Heart left ventricle (tissue), 16 donors: Measurements from ENCODE around the gene TUBG2. TPM values are rescaled to one million over a fixed set of nuclear protein-coding genes. Genes with fewer than 3 reads are reported as not detected.
A peak's percentile ranks its signal among the peaks of the same experiment; 100 is the strongest.

Experiments used
- ATAC-seq, 4 donors: fragments of 200-7000 bp; cut with Tn5 transposase; one replicate each; pipeline ENCODE4 v1.9.1; 2020 to 2022; ENCODE audit warnings: moderate library complexity in 4 of 4, mild to moderate bottlenecking in 3 of 4, moderate number of reproducible peaks in 1 of 4
- DNase-seq, 5 donors: peaks; one replicate each; pipeline ENCODE4 v3.0.0-alpha.2; 2020
- H3K27ac ChIP-seq, 12 donors: fragments of 200-600 bp; sonication (generic) in 4 of 12; one replicate each; pipeline versions ENCODE4 v1.5.0 to v1.8.0; 2016 to 2022; ENCODE audit warnings: mild to moderate bottlenecking in 2 of 12
- H3K27me3 ChIP-seq, 9 donors: fragments of 200-600 bp; sonication (generic) in 2 of 9; one replicate each; pipeline versions ENCODE4 v1.5.1 to v1.8.0; 2016 to 2022; ENCODE audit warnings: mild to moderate bottlenecking in 3 of 9
- H3K36me3 ChIP-seq, 9 donors: fragments of 200-600 bp; sonication (generic) in 2 of 9; one replicate each; pipeline versions ENCODE4 v1.5.0 to v1.8.0; 2018 to 2022; ENCODE audit warnings: mild to moderate bottlenecking in 2 of 9
- H3K4me1 ChIP-seq, 12 donors: fragments of 200-600 bp; sonication (generic) in 4 of 12; one replicate each; pipeline versions ENCODE4 v1.5.0 to v1.8.0; 2016 to 2022; ENCODE audit warnings: mild to moderate bottlenecking in 3 of 12
- H3K4me3 ChIP-seq, 12 donors: fragments of 200-600 bp; sonication (generic) in 4 of 12; one replicate each; pipeline versions ENCODE4 v1.5.0 to v1.8.0; 2017 to 2022; ENCODE audit warnings: mild to moderate bottlenecking in 9 of 12, moderate library complexity in 4 of 12
- H3K9me3 ChIP-seq, 12 donors: fragments of 200-600 bp; sonication (generic) in 4 of 12; one replicate each; pipeline versions ENCODE4 v1.5.0 to v1.8.0; 2016 to 2022; ENCODE audit warnings: mild to moderate bottlenecking in 1 of 12
- CTCF ChIP-seq, 12 donors: fragments of 200-600 bp; sonication (generic) in 4 of 12; IDR thresholded peaks; one replicate each; pipeline versions ENCODE4 v1.5.0 to v1.8.0; 2018 to 2022; ENCODE audit warnings: antibody characterized with exemption in 12 of 12, mild to moderate bottlenecking in 5 of 12
- POLR2A ChIP-seq, 2 donors: fragments of 450-650 bp; IDR thresholded peaks; one replicate each; pipeline ENCODE4 v1.6.1; 2017; ENCODE audit warnings: antibody characterized with exemption in 2 of 2, mild to moderate bottlenecking in 2 of 2, moderate library complexity in 2 of 2
- WGBS, 4 donors: extraction: QIAGEN DNeasy Blood & Tissue Kit in 2 of 4; methylation state at CpG; one replicate each; pipeline versions ENCODE4 v1.1.5 to v1.1.7; 2013 to 2018; 5-methylcytosine and 5-hydroxymethylcytosine counted together
- intact Hi-C, 10 donors: fragments of 100-400 bp; cut with DNase I; formaldehyde crosslinking; loops; one replicate each; pipeline versions ENCODE4 v1.11.1 to v1.14.2; 2022
- polyA plus RNA-seq, 2 donors: library from polyadenylated mRNA; stranded (reverse); fragments of 200-250 nt; gene quantifications; one replicate each; pipeline ENCODE4 v1.2.3, GENCODE V29; 2013
- total RNA-seq, 9 donors: library from RNA; depleted of rRNA in 2 of 9; stranded (reverse); fragments of >200 nt in 2 of 9; fragmentation: NEBNext Ultra II Directional in 3 of 9; extraction: Animal tissue kit (Norgen Biotek cat#: 25700) in 3 of 9; gene quantifications; one replicate each; pipeline versions ENCODE4 v1.1.0 to v1.2.4, GENCODE V29; 2016 to 2023
- donor health status: ischemic (EF 13 %, LVEDD 7.1; RV severe dilation, severe dysfunction).
- donor health status: healthy with polysubstance abuse.
- donor health status: DM: no; HTN: yes; CAD: no.
- donor health status: DM: no; HTN: no; CAD: no.
- donor health status: ischemic (EF 25% LVEDD 6.9; RV normal size, moderate dysfunction).
- donor health status: ischemic (EF 25% LVEDD 5.7; RV mildly dilated, moderate dysfunction).
- donor health status: healthy.
- donor health status: DM: yes; HTN: yes; CAD: no.
- donor health status: ischemic (EF 35%, LVEDD 5.7; RV mildly dilated, moderate dysfunction).
- donor health status: nonischemic (EF 11% LVEDD 7.7; RV severe dilation, severe dysfunction).
- donor health status: DM: yes; HTN: yes; CAD: no.
- donor health status: PGD.
- donor health status: ischemic (EF 29% LVEDD 5.4; RV normal size, mild dysfunction).
- donor health status: nonischemic (EF 23%, LVEDD 6.1; RV moderate dilation, normal function).

Gene TUBG2
- total and polyA plus RNA-seq, 11 donors, result 8.6 to 28.2 (median 15.3) TPM

- no peaks in the 10 kb centered on the region for H3K36me3 ChIP-seq
- no peak for ATAC-seq
- no peak for DNase-seq
- 85 to 89% (median 87%) methylated on average over 5 of the region's 5 CpGs for WGBS, 4 donors
- H3K9me3 ChIP-seq, result no peaks in the 10 kb centered on the region
- H3K27ac ChIP-seq, result no peak overlapping the region
- no peak for TF ChIP-seq POLR2A (IDR thresholded peaks at IDR 0.05)
- no peaks in the 10 kb centered on the region for H3K4me1 ChIP-seq
- no peak overlapping the region for H3K4me3 ChIP-seq
- no peaks in the 10 kb centered on the region for H3K27me3 ChIP-seq
- intact Hi-C loops, result no loop called here
These were observed 11.3 kb upstream of the TUBG2 start for GRCh38 chr17:42647778-42648177.

- H3K9me3 ChIP-seq, result no peaks in the 10 kb centered on the region
- peaks cover 0 to 17% (median 10%) of the 10 kb centered on the region in 12 donors for H3K4me1 ChIP-seq
- WGBS, 4 donors, result 74 to 86% (median 82%) methylated on average over 4 of the region's 4 CpGs
- DNase-seq (no peak), ATAC-seq (no peak)
- TF ChIP-seq CTCF (IDR thresholded peaks at IDR 0.05) (no peak), POLR2A (IDR thresholded peaks at IDR 0.05) (no peak)
- H3K36me3 ChIP-seq, result no peaks in the 10 kb centered on the region
- no peak overlapping the region for H3K4me3 ChIP-seq
- H3K27ac ChIP-seq, result no peak overlapping the region
- intact Hi-C loops, result loop anchor here in 3 of 10 donors (5.0 kb wide), 2 partner anchors 34 to 39 kb away; no protein-coding TSS in a partner anchor
- peaks cover 0 to 8% (median 0%) of the 10 kb centered on the region in 9 donors for H3K27me3 ChIP-seq
These were observed 7.7 kb upstream of the TUBG2 start for GRCh38 chr17:42651392-42651791.

- Histone ChIP-seq H3K36me3 (no peaks in the 10 kb centered on the region), H3K4me3 (peak overlapping the region in 11 of 12 donors; percentile 17 to 60 (median 47)), H3K4me1 (peaks cover 0 to 17% (median 10%) of the 10 kb centered on the region in 12 donors), H3K27me3 (peaks cover 0 to 8% (median 0%) of the 10 kb centered on the region in 9 donors), H3K9me3 (no peaks in the 10 kb centered on the region), H3K27ac (peak overlapping the region; percentile 36 to 90 (median 74))
- TF ChIP-seq POLR2A (IDR thresholded peaks at IDR 0.05), result no peak
- no peak for TF ChIP-seq CTCF (IDR thresholded peaks at IDR 0.05)
- WGBS, 4 donors, result 27 to 31% (median 27%) methylated on average over 41 to 42 of the region's 42 CpGs
- DNase-seq (peak; percentile 61 to 81 (median 72)), ATAC-seq (peak; percentile 57 to 83 (median 80))
- intact Hi-C loops, result loop anchor here in 3 of 10 donors (5.0 kb wide), 2 partner anchors 36 to 41 kb away; no protein-coding TSS in a partner anchor
These were observed 5.6 kb upstream of the TUBG2 start for GRCh38 chr17:42653179-42654124.

- H3K4me1 ChIP-seq, result peaks cover 0 to 31% (median 17%) of the 10 kb centered on the region in 12 donors
- H3K27ac ChIP-seq, result no peak overlapping the region
- H3K27me3 ChIP-seq, result peaks cover 0 to 8% (median 0%) of the 10 kb centered on the region in 9 donors
- intact Hi-C loops, result loop anchor here in 3 of 10 donors (5.0 kb wide), 2 partner anchors 33 to 38 kb away; no protein-coding TSS in a partner anchor
- 69 to 83% (median 79%) methylated on average over 2 of the region's 2 CpGs for WGBS, 4 donors
- no peak overlapping the region for H3K4me3 ChIP-seq
- TF ChIP-seq POLR2A (IDR thresholded peaks at IDR 0.05), result no peak
- TF ChIP-seq CTCF (IDR thresholded peaks at IDR 0.05), result no peak
- no peak for DNase-seq
- H3K9me3 ChIP-seq, result no peaks in the 10 kb centered on the region
- ATAC-seq, result no peak
- no peaks in the 10 kb centered on the region for H3K36me3 ChIP-seq
These were observed 3.6 kb upstream of the TUBG2 start for GRCh38 chr17:42655528-42655927.
